Stimulated activated CD8-positive, alpha-beta memory T cell treated with anti-CD3 and anti-CD28 coated beads, Interleukin-4, amount 100 ng/mL, for 1 hour (primary cell): ENCODE results near the gene FARS2.
A peak's percentile ranks its signal among the peaks of the same experiment; 100 is the strongest.

Source experiments
- DNase-seq, 2 donors: peaks; one replicate each; pipeline ENCODE4 v3.0.0-alpha.2; 2020; ENCODE audit warnings: low read depth in 2 of 2, low spot score in 1 of 2

The FARS2 gene

GRCh38 chr6:5285081-5285480, 23.8 kb downstream of the FARS2 start:
- no peak for DNase-seq

GRCh38 chr6:5285526-5285925, 24.2 kb downstream of the FARS2 start:
- no peak for DNase-seq

- DNase-seq: no peak
These were observed 25.5 kb downstream of the FARS2 start for GRCh38 chr6:5286780-5287179.

- no peak for DNase-seq
These were observed 26.1 kb downstream of the FARS2 start for GRCh38 chr6:5287205-5287965.

DNA sequence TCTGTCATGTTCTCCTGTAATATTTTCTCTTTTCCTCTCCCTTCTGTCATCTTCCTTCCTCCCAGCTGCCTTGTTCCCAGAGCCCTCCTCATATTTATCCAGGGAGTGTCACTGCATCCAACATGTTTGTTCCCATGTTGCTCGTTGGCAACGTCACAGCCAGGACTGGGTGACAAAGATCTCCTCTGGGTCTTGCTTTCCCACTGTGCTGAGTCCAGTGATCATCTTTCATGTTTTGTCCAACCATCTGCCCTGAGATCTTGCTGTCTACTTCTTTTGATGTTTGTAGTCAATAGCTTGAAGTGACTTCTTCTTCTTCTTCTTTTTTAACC, 26.6 kb downstream of the FARS2 start:
- no peak for DNase-seq

GRCh38 chr6:5290097-5290496, 28.8 kb downstream of the FARS2 start:
- DNase-seq: no peak

GRCh38 chr6:5290500-5290899, 29.2 kb downstream of the FARS2 start:
- no peak for DNase-seq

DNA sequence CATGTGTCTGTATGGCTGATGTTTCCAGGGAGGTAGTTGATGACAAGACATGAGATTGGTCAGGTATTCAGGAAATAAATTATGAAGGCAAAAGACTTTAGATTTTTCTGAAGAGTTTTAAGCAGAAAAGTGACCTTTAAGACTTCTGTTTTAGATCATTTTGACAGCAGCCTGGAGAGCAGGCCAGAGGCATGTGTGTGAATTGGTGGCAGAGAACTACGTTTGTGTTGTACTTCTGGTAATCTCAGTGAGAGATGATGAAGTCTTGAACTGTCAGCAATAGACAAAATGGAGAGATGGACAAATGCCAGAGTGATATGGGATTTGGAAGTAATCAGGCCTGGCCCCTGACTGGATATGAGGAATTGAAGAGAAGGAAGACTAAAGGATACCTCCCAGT, 30.8 kb downstream of the FARS2 start:
- DNase-seq: no peak

DNA sequence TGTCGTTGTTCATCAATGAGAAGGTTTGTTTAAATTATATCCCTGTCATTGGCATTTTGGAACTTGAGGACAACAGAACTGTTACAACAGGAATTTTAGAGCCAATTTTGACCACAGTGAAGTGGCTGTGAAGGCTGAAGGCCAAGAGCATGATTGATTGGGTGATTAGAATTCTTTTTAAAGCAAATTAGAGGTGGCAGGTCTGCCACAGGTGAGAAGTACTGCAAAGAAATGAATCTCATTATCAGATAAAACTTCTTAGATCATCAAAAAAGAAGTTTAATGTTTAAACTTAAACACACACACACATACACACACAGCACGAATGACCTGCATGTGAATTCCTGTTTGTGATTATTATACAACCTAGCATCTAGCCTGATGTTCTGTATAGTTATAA, 32.4 kb downstream of the FARS2 start:
- DNase-seq: no peak

DNA sequence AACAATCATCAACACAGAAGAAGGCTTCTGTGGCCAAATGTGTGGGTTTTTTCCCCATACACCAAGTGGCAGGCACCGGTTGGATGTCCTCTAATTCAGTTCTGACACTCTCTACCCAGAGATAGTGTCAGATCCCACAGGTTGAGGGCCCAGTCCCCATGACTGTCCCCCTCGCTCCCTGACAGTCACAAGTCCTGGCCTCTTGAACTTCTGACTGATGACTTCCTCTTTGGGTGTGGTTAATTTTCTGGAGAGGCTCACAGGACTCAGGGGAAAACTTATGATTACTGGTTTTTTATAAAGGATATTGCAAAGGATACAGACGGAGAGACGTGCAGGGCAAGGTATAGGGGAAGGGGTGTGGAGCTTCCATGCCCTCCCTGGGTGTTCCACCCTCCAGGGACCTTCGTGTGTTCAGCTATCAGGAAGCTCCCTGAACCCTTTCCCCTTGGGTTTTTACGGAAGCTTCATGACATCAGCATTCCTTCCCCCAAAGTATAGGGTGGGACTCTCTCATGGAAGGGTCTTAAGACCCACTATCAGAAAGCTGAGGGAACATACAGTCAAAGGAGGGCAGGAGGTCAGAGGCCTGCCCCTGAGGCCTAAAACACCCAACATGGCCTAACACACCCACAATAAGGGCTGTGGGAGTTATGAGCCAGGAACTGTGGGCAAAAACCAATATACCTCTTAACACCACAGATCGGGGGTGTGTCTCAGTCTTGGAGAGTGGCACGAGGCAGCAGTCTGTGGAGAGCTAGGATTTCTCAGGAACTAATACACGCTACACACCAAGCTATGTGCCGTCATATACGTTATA, 33.3 kb downstream of the FARS2 start:
- no peak for DNase-seq

DNA sequence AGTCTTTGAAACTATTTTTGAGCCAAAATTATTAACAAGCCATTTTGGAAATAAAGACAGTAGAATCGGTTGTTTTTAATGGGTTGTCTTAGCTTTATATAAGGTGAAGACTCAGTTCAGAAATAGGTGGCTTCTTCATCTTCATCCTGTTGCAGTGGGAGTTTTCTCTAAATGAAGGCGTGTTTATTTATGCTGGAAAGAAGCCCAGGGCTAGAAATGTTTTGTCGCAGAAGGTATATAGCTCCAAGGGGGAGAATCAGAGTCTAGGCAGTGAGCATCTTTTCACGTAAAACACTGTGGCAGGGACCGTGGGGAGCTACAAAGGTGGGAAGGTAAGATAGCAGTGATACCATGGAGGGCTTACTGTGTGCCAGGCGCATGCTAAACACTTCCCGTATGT, 34.3 kb downstream of the FARS2 start:
- no peak for DNase-seq

- DNase-seq: no peak
These were observed 39.0 kb downstream of the FARS2 start for GRCh38 chr6:5300206-5300764.

GRCh38 chr6:5302220-5302946, 41.1 kb downstream of the FARS2 start:
- no peak for DNase-seq

- DNase-seq: peak in 1 of 2 donors; percentile 18
These were observed 41.8 kb downstream of the FARS2 start for GRCh38 chr6:5302995-5303622.

DNA sequence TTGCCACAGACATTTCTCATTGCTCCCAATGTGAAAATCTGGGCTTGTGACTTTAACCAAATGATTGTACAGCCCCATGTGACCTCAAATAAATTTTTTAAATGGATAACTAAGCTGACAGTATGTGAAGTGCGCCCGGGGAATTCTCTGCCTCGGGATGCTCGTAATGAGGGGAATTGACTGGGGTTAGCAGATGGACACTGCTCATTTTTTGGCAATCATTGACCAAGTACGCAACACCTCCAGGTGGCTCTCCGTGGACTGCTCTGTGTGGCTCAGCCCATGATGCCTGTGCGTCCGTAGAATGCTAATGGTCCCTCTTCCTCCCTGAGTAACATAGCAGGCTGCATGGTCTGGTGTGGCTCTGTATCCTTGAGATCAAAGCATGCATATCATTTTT, 42.4 kb downstream of the FARS2 start:
- DNase-seq: no peak

DNA sequence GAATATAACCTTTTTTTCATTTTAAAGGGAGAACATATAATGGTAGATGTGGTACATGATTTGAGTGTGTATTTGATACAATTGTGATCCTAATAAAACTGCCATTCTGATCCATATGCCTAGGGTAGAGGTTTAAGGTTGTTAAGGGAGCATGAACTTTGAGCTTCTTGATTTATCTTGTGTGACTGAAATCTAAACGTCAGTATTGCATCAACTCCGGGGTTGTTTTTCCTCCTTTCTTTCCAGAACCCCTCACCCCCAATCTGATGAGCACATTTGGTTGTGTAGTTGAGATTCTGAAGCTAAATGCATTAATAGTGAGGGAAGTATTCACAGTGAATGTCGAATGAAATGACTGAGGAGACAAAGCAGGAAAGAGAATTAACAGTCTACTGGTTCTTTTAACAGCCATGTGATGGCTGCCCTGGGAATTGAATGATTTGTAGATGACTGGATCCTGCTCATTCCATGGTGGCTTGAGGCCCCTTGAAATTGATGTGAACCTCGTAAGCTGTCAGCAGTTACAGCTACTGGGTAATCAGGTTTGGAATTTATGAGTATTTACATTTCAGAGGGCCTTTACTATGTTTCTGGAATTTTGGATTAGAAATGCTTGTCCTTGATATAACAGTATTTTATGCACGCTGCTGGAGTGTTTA, 44.8 kb downstream of the FARS2 start:
- DNase-seq: no peak

- DNase-seq: no peak
These were observed 45.7 kb downstream of the FARS2 start for GRCh38 chr6:5307058-5307457.

- no peak for DNase-seq
These were observed 46.8 kb downstream of the FARS2 start for GRCh38 chr6:5308066-5308465.

- DNase-seq: no peak
These were observed 53.0 kb downstream of the FARS2 start for GRCh38 chr6:5314191-5314865.

DNA sequence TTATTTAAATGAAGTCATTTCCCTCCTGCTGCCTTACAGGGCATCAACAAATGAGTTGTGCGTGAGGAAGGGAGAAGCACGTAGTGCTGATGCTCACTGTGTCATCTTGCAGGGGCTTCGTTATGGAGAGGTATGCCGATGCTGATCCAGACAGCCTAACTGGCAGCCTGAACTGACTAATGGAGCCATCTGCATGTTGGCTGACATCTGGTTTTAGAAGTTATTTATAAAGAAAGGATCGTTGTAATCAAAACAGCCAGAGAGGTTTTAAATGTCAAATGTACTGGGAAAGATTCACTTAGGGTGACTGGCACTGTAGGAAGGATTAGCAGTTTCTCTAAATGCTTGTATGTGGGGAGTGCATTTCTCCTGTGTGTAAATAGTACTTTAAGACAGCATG, 54.6 kb downstream of the FARS2 start:
- no peak for DNase-seq
